ENCODE results near the gene ARFGAP1. TPM values are rescaled to one million over a fixed set of nuclear protein-coding genes. Genes with fewer than 3 reads are reported as not detected.

The ARFGAP1 gene
- total and polyA plus RNA-seq, 10 of the 15 experiments (the other 5 are each of a cell fraction or from before 2014, with no cell fraction given) = 0.45 to 79.9 (median 30.8) TPM

DNA sequence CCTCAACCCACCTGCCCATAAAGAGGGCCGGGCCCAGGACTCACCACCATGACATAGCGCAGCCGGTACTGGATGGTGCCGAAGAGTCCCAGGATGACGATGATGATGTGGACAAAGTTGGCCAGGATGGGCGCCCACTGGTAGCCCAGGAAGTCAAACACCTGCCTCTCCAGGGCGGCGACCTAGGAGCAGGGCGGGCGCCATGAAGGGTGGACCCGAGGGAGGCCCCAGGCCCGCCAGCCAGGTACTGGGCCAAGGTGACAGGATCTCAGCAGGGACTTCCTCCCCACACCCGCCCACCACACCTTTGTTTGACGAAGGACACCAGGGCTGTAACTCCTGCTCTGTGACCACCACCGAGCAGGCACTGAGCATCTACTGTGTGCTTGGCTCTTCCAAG lies 22.7 kb upstream of the ARFGAP1 start:
- no peak overlapping the region for H3K9ac ChIP-seq (ENCODE audit: control insufficient read depth, insufficient read depth, low read length)
- H3K9me3 ChIP-seq (replicated peaks; ENCODE audit: control insufficient read depth, insufficient read depth, low read length) = no peaks in the 10 kb centered on the region
- FAIRE-seq = no peak
- RAD21 ChIA-PET (ENCODE audit: unreplicated experiment) = no interaction called here
- no peak for DNase-seq (ENCODE audit: low read depth, low spot score)
- intact Hi-C loops (cut with micrococcal nuclease; ENCODE audit: unreplicated experiment) = no loop called here
- in situ Hi-C loops (cut with MboI) = no loop called here
- H2AFZ ChIP-seq (ENCODE audit: control insufficient read depth, low read depth, low read length) = no peak overlapping the region
- 53% methylated on average over 14 of the region's 15 CpGs for WGBS (ENCODE audit: insufficient coverage, insufficient replicate concordance, low lambda C conversion rate, missing lambda C conversion rate)
- no peaks in the 10 kb centered on the region for H3K36me3 ChIP-seq (ENCODE audit: control insufficient read depth in 2 of 2, insufficient read depth in 2 of 2, low read length in 1 of 2)
- SMC1A ChIA-PET (ENCODE audit: uncharacterized antibody, unreplicated experiment) = no interaction called here
- BruUV-seq (replicated peaks) = no TSS peak
- POLR2A ChIA-PET = no interaction called here
- no peak for ATAC-seq
- H3K27ac ChIP-seq (ENCODE audit: control insufficient read depth, insufficient read depth) = no peak overlapping the region
- CTCF ChIA-PET = no interaction called here
- no peaks in the 10 kb centered on the region; the same call in 1 of the 2 replicates for H4K20me1 ChIP-seq (ENCODE audit: control insufficient read depth, insufficient read depth)
- H3K4me1 ChIP-seq (ENCODE audit: control insufficient read depth, insufficient read depth, low read length) = no peaks in the 10 kb centered on the region
- TF ChIP-seq, protein P1, sequence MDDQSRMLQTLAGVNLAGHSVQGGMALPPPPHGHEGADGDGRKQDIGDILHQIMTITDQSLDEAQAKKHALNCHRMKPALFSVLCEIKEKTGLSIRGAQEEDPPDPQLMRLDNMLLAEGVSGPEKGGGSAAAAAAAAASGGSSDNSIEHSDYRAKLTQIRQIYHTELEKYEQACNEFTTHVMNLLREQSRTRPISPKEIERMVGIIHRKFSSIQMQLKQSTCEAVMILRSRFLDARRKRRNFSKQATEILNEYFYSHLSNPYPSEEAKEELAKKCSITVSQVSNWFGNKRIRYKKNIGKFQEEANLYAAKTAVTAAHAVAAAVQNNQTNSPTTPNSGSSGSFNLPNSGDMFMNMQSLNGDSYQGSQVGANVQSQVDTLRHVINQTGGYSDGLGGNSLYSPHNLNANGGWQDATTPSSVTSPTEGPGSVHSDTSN (IDR thresholded peaks at IDR 0.05; ENCODE audit: insufficient replicate concordance, low read depth, low read length) = no peak
- TF ChIP-seq MYC (IDR thresholded peaks at IDR 0.05; ENCODE audit: insufficient read depth, insufficient read length, insufficient replicate concordance, low read length, severe bottlenecking) (no peak), STAT1 (conservative IDR thresholded peaks at IDR 0.05) (no peak), FOXM1 (IDR thresholded peaks at IDR 0.05; ENCODE audit: low read depth, low read length) (no peak), CHD4 (IDR thresholded peaks at IDR 0.05) (no peak), MEF2B (IDR thresholded peaks at IDR 0.05; ENCODE audit: partially characterized antibody, poor library complexity, severe bottlenecking) (no peak), FOS (IDR thresholded peaks at IDR 0.05; ENCODE audit: borderline replicate concordance, extremely low read depth, insufficient read length) (no peak), YY1 (IDR thresholded peaks at IDR 0.05; ENCODE audit: low read depth, low read length) (no peak), PAX8 (IDR thresholded peaks at IDR 0.05) (no peak), ATF7 (IDR thresholded peaks at IDR 0.05; ENCODE audit: low read depth) (no peak), EP300 (IDR thresholded peaks at IDR 0.05; ENCODE audit: borderline replicate concordance in 1 of 2, control insufficient read depth in 1 of 2, low read depth in 2 of 2, low read length in 2 of 2) (no peak), RAD51 (IDR thresholded peaks at IDR 0.05) (no peak), ZBTB33 (IDR thresholded peaks at IDR 0.05) (no peak), NR2C1 (IDR thresholded peaks at IDR 0.05) (no peak)
- TF ChIP-seq, protein P2, sequence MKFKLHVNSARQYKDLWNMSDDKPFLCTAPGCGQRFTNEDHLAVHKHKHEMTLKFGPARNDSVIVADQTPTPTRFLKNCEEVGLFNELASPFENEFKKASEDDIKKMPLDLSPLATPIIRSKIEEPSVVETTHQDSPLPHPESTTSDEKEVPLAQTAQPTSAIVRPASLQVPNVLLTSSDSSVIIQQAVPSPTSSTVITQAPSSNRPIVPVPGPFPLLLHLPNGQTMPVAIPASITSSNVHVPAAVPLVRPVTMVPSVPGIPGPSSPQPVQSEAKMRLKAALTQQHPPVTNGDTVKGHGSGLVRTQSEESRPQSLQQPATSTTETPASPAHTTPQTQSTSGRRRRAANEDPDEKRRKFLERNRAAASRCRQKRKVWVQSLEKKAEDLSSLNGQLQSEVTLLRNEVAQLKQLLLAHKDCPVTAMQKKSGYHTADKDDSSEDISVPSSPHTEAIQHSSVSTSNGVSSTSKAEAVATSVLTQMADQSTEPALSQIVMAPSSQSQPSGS (IDR thresholded peaks at IDR 0.05; ENCODE audit: low read length) = no peak
- TF ChIP-seq, protein P3, sequence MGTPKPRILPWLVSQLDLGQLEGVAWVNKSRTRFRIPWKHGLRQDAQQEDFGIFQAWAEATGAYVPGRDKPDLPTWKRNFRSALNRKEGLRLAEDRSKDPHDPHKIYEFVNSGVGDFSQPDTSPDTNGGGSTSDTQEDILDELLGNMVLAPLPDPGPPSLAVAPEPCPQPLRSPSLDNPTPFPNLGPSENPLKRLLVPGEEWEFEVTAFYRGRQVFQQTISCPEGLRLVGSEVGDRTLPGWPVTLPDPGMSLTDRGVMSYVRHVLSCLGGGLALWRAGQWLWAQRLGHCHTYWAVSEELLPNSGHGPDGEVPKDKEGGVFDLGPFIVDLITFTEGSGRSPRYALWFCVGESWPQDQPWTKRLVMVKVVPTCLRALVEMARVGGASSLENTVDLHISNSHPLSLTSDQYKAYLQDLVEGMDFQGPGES (IDR thresholded peaks at IDR 0.05) = no peak
- TF ChIP-seq, protein P4, sequence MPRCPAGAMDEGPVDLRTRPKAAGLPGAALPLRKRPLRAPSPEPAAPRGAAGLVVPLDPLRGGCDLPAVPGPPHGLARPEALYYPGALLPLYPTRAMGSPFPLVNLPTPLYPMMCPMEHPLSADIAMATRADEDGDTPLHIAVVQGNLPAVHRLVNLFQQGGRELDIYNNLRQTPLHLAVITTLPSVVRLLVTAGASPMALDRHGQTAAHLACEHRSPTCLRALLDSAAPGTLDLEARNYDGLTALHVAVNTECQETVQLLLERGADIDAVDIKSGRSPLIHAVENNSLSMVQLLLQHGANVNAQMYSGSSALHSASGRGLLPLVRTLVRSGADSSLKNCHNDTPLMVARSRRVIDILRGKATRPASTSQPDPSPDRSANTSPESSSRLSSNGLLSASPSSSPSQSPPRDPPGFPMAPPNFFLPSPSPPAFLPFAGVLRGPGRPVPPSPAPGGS (IDR thresholded peaks at IDR 0.05; ENCODE audit: borderline replicate concordance, insufficient read depth, low read depth, low read length, poor library complexity, severe bottlenecking) = no peak
- peaks cover 0 to 7% of the 10 kb centered on the region in 2 experiments for H3K27me3 ChIP-seq (replicated peaks in 1 of 2; ENCODE audit: control insufficient read depth in 2 of 2, insufficient read depth in 2 of 2, low read length in 1 of 2)
- no peak overlapping the region for H3K4me3 ChIP-seq
- no peaks in the 10 kb centered on the region for H3K79me2 ChIP-seq (ENCODE audit: control insufficient read depth, insufficient read depth, low read length)
- H3K4me2 ChIP-seq (ENCODE audit: control insufficient read depth, insufficient read depth) = no peak overlapping the region

All from GM12878 (cell line).